ENCODE data around the gene IDH3A.
"Not testable (repeated sequence)": the region's sequence is repeated elsewhere in the genome, so short reads cannot be mapped to it uniquely, and the experiment has no call there.

Gene IDH3A

DNA sequence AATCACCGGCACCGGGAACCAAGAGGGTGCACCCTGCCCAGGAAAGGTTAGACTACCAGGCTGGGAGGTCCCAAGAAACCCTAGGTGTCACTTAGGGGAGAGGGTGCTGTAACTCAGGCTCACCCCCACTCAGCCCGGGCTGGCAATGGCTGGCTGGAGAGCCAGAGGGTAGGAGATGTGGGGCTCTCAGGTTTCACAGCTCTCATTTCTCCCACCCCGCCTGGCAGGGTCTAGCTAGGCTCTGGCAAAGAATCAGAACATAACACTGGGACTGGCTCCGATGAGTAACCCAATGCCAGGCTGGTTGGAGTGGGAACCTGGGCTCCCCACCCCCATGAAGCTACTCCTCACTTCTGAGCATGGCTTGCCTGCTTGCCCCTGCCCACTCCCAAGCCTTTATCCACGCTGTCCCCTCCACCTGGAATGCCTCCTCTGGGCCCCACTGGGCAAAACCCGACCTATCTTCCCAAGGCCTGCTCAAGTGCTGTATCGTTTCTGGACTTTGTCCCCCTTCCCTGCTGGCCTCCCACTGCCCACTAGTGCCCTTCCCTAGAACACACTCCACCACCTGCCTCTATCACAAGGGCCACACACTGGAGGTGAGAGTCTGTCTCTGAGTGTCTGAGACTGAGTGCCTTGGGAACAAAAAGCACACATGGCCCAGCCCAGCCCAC lies 19.9 kb upstream of the IDH3A start:
- peak in 7 of 51 donors; percentile 7 to 29 (median 16) for DNase-seq

DNA sequence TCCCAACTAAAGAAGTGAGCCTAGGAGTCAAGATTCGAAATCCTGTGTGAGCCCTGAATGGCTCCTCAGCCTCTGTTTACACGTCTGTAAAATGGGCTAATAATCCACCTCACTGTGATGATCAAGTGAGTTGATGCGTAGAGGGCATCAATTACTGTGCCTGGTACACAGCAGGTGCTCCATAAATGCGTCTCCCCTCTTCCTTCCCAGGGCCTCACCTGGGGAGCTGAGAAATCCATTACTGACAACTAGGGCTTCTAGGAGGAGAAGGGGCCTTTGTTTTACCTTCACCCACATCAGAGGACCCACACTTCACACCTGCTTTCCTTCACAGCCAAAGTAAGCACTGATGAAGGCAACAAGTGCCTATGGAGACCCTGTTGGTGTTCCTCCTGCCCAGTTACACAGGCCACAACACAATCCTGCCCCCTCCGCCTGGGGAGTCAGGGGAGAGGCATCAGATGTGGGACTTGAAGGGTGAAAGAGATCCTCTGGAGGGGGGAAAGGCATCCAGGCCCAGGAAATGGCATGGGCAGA lies 19.3 kb upstream of the IDH3A start:
- no peak for DNase-seq

DNA sequence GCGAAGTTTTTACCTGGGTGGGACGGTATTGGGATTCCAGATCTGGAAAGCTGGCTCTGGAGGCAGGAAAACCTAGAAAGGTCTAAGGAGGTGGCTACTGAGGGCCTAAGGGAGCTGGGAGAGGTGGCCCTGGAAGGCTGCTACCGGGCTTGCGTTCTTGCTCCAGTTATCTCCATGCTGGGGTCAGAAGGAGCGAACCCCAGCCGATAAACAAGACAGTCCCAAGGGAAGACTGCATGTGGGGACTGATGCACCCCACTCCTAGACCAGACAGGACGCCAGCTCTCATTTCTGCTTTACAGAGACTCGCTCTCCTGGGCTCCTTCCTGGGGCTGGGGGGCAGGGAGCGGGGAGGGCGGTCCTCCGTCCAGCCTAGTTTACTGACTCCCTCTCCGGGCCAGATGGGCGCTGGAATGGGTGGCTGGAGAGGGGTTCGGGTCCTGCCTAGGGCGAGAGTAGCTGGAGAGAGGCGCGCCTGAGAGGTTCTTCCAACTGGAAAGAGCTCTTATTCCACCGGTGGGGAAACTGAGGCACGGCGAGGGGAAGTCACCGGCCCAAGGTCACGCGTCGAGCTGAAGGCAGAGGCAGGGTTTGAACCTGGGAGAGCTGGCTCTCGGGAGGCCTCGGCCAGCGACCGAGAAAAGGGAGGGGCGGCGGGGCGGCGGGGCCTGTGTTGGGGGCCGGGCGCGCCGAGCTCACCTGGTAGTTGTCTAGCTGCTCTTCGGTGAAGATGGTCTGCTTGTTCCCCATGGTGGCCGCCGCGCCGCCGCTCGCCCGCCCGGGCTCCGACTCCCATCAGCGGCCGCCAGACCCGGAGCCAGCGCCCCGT lies 18.5 kb upstream of the IDH3A start:
- peak in 2 of 51 donors; percentile 44 to 67 for DNase-seq

DNA sequence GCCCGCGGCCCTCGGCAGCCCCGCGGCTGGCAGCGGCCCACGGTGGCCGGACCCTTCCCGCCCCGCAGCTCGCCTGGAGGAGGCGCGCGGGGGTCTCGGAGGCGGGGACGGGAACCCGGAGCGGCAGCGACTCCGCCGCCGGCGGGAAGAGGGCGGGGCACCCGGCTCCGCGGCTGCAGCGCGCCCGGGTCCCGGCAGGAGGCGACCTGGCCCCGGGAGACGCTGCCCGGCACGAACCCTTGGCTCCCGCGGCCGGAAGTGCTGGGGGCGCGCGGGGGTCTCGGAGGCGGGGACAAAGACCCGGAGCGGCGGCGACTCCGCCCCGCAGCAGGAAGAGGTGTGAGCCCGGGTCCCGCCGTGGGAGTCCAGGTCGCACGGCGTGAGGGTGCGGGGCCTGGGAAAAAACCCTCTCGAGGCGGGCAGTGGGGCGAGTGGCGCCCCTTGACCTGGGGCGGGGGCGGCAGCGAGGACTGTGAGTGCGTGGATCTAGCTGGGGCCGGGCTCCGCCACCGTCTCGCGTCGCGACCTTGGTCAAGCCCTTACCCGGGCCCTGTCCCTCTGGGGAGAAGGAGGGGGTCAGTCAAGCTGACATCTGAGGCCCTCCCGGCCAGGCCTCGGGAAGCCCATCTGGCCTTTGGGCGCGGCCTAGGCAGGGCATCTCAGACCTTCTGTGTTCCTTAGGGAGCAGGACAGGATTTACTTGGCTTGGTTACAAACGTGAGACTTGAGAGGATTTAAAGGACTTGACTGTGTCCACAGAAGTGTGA lies 17.7 kb upstream of the IDH3A start, which contains the start of gene CIB2:
TSS of gene CIB2 (minus strand) at position 151 of the 767 bp plus-strand sequence. CDS start 230 bp downstream, outside the sequence.
- DNase-seq: peak in 39 of 51 donors; percentile 13 to 76 (median 48)

DNA sequence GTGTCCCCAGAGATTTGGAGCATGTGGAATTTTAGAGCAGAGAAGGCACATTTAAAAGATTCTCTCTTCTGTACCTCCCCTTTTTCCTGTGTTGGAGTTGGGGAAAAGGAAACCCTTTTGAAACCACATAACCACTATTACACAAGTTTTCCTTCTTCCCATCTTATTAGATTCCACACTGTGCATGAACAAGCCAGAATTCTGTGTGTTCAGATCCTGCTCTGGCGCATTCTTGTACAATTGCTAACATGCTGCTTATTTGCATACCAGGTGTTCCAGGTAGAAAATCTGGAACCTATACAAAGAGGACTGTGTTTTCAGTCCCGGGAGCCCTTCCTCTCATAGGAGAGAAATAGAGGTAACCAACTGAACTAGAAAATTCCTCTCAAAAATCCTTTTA lies 15.4 kb upstream of the IDH3A start:
- DNase-seq: no peak

DNA sequence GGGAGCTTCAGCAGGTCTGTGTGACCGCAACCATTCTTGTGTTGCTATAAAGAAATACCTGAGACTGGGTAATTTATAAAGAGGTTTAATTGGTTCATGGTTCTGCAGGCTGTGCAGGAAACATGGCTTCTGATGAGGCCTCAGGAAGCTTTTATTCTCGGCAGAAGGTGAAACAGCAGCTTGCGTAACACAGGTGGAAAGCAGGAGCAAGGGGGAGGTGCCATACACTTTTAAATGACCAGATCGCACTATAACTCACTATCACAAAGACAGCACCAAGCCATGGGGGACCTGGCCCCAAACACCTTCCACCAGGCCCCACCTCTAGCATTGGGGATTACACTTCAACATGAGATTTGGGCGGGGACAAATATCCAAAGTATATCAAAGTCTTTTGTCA lies 9.6 kb upstream of the IDH3A start:
- DNase-seq: no peak

DNA sequence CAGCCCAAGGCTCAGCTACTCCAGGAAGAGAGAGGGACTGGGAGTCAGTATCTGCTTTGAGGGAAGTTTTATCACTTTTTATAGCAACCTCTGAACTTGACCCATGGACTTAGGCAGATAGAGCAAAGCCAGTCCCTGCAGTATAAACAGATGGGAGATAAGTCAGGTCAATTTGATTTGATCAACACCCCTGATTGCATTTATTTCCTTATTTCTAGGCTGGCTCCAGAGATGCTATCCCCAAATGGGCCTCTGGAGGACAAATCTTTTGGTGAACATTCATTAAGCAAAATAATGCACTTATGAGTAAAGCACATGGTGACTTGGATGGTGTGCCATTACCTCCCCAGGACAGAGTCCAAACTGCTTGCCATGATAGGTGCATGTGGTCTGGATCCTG lies 8.9 kb upstream of the IDH3A start:
- DNase-seq: no peak

DNA sequence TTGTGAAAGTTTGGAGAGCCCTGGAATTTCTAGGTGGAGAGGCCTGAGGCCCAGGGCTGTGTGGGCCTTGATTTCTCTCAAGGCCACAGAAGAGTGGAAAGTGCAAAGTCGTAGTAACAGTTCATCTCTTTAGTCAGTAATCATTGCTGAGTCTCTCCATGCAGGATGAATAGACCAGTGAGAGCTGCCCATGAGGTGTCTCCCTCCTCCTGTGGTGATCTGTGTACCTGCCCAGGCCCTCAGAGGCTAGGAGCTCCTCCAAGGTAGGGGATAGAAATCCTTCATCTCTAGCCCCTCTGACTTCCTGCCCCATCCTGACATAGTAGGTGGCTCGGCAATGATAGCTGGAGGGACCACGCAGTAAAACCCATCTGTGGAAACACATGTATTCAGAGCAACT lies 6.8 kb upstream of the IDH3A start:
- DNase-seq: no peak

DNA sequence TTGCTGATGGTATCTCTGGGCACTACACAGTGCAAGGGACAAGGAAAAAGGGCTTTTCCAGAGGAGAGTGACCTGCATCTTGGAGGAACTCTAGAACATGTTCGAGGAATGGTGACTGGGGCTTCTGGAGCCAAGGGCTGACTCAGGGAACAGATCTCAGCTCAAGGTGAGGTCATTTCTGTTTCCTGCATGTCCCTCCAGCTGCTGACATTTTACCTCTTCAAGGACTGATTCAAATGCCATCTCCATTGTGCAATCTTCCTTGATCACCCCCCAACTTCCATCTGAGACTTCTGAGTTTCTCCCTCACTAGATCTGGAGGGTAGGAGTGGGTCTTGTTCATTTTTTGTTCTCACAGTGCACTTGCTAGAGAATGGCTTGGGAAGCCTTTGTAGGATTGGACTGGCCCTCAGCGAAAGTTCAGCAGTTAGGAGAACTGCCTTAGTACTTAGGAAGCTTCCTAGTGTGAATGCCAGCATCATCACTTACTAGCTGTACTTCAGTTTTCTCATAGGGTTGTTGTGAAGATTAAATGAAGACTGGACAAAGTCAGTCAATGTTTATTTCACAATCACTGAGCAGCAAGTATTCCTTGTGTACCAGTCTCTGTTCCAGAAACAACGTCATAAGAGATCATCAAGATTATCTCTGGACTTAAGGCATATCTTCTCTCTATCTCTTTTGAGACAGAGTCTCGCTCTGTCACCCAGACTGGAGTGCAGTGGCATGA lies 2.6 kb upstream of the IDH3A start:
- DNase-seq: no peak

DNA sequence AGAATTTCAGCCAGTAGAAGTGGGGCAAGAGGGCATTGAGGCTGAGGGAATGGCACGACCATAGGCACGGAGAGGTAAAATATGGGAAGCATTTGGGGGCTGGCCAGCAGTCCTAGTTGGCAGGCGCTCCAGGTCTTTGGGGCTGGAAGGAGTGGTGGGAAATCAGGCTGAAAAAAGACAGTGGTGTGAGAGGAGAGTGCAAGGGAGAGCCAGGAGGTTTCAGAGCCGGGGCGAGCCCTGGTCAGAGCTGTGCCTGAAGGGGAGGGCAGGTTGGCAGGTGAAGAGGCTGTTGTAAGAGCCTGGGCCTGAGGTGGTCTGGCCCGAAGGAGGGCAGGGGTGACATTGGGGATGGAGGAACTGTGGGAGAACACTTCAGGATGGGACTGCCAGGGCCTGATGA lies 1.6 kb upstream of the IDH3A start:
- no peak for DNase-seq

DNA sequence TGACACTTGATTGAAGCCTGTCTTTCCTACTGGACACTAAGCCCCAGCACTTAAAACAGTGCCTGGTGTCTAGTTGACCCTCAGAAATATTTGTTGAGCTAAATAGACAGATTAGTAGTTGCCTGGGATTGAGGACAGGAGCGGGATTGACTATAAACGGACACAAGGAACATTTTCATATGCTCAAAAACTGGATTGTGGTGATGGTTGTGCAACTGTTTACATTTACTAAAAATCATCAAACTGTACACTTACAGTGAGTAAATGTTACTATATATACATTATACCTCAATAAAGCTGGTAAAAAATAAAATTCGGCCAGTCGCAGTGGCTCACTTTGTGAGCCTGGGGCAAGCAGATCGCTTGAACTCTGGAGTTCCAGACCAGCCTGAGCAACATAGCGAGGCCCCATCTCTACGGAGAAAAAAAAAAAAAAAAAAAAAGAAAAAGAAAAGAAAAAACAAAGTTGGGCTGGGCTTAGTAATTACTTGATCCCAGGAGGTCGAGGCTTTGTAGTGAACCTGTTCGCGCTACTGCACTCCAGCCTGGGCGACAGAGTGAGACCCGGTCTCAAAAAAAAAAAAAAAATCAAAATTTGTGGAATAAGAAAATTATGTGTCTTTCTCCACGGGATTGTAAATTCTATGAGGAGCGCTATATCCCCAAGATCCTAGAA lies 632 bp upstream of the IDH3A start:
- no peak for DNase-seq

DNA sequence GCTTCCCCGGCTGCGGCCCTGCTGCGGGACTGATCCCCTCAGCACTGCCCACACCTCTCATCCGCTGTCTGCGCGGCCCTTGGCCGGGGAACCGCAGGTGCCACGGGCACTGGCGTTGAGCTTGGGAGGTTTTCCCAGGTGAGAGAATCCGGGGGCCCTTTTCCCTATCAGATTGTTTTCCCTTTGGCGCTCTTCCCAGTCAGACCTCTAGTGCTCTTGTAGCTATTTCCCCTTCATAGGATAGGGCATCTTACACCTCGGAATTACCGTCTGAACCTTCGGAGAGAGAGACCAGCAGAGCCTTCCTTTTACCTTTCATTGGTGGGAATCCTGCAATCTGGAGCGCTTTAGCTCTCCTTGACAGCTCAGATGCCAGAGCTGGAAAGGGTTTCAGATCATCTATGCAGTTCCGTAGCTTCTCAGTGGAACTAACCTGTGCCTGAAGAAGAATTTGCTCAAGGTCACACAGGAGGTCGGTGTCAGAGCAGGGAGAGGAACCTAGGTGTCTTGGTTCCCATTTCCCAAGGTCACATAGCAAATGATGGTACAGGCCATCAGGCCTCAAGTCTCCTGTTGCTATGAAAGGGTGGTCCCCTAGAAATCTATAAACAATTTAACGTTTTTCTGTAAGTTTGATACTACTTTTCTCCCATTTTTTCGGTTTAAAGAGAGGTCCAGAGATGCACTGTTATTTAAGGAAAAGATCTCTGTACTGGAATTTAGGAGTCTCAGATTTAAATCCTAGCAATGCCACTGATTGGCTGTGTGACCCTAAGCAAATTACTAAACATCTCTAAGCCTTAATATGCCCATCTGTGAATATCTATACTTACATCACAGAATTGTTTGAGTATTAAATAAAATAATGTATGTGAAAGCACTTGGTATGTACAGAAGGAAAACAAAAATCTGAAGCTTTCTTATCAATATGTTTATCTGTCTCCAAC lies 916 bp downstream of the IDH3A start:
- peak in 2 of 51 donors; percentile 28 to 69 for DNase-seq

DNA sequence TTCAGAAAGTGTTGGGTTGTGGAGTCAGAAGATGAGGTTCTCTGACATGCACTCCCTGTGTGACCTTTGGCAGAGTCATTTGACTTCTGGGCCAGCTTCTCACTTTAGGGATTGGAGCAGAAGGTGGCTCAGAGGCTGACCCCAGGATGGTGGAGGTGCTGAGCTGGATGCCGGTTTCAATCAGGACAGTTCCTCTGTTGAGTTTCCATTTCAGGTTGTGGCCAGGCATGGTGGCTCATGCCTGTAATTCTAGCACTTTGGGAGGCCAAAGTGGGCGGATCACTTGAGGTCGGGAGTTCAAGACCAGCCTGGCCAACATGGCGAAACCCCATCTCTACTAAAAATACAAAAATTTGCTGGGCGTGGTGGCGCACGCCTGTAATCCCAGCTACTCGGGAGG lies 1.9 kb downstream of the IDH3A start:
- DNase-seq: not testable (repeated sequence)

DNA sequence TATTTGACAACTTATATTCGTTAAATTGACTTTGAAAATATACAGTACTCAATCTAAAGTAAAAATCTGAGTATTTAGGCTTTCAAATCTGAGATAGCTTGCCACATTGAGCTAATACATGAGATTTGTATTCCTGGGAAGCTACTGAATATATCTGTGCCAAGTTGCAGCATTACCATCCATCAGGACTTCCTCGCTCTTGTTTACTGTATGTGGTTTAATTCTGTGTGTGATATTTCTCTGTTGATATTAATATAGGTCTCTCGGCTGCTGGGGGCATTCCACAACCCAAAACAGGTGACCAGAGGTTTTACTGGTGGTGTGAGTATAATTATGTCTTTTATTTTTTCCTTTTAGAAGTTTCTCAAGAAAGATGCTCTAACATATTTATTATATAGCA lies 5.8 kb downstream of the IDH3A start:
- DNase-seq: no peak

DNA sequence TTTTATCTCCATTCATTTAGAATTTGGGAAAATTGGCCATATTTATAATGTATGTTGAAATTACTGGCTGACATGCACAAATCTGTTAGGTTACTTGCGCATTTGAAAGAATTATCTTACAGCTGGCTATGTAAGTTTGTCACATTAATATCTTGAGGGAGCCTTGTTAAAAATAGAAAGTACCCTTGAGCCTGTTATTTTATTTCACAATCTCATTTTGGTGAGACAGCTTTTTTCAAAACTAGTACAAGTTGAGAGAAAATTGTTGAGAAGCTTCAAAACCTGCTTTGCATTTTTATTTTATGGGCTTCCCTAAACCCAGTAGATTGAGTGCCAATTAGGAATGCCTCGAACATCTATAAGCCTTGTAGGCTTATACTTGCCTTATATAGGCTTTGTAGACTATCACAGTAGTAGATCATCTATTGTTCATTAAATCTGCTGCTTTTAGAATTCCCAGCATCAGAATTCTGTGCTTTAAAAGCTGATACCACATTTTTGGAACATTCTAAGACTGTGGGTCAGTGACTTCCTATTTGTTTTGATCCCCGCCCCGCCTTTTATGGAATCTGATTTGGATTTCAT lies 6.3 kb downstream of the IDH3A start:
- no peak for DNase-seq

DNA sequence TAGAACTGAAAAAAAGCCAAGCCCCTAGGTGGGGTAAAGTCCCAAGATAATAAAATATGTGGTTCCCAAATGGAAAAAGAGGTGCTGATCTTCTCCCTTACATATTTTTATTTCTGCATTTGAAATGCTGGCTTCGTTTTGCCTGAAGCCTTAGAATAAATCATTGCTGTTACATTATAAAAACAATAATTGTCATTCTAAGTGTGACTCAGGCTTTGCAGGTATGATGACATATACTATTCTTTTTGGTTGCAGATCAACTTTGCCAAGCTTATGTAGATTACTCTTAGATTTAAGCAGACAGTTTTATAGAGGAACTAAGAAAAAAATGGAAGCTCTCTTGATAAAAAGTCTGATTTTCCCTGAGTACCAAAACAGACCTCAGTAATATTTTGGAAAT lies 7.5 kb downstream of the IDH3A start:
- no peak for DNase-seq

DNA sequence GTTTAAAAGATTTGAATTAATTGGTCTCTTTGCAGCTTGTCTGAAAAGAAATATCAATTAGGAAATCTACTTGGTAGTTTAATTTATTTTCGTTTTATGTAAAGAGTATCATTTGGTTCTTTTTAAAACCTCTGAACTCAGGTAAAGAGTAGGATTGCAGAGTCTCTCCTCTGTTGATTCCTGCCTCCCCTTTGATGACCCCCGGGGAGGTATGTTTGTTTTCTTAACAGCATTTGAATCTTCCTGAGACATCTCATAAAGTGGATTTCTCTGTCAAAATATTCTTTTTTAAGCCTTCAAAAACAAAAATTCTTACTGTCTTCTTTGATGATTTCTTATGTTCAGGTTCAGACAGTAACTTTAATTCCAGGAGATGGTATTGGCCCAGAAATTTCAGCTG lies 8.0 kb downstream of the IDH3A start:
- DNase-seq: no peak

DNA sequence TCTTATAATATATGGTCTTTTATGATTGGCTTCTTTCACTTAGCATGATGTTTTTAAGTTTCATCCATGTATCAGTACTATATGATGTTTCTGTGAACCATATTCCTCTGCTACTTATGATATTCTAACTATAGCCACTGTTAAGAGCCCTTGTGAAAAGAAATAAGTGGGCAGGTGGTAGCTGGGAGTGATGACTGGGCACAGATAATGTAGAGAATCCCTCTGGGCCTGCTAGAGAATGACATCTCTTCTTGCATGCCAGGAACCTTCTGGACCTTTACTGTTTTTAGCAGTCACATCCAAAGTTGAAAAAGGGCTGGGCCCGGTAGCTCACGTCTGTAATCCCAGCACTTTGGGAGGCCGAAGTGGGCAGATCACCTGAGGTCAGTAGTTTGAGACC lies 10.2 kb downstream of the IDH3A start:
- no peak for DNase-seq

DNA sequence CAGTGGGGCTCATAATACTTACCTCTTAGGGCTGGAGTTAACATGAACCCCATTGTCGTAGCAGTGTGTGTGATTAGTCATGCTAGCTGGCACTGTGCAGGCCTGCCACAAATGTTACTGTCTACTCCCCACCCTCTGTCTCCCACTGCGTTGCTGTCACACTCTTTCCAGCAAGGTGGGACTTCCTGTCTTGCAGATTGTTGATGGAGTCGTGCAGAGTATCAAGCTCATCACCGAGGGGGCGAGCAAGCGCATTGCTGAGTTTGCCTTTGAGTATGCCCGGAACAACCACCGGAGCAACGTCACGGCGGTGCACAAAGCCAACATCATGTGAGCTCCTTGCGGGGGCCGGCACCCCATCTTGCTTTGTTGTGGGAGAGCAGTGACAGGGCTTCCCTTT lies 12.9 kb downstream of the IDH3A start:
- DNase-seq: peak in 11 of 51 donors; percentile 7 to 72 (median 28)
